ENCODE results near the gene KRT72. TPM values are rescaled to one million over a fixed set of nuclear protein-coding genes. Genes with fewer than 3 reads are reported as not detected.

Gene KRT72
- total RNA-seq: not detected in 2 replicates

DNA sequence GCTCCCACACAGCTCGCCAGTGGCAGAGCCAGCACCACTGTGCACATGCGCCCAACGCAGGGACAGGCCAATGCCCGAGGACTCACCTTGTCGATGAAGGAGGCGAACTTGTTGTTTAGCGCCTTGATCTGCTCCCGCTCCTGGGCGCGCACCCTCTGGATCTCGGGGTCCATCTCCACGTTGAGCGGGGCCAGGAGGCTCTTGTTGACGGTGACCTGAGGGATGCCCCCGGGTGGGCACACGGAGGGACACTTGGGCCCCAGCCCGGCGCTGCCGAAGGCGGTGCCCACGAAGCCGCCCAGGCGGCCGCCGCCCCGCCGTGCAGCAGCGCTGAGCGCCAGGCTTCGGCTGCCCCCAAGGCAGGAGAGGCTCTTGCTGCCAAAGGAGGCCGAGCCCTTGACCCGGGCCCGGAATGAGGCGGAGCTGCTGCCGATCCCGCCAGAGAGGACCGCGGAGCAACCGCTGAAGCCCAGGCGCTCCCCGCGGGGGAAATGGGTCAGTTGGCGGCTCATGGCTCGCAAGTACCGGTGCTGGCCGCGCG lies at the start of gene KRT72:
TSS of gene KRT72 (minus strand) at position 523 of the 541 bp plus-strand sequence. CDS start at position 512, 11 bp downstream.

DNA sequence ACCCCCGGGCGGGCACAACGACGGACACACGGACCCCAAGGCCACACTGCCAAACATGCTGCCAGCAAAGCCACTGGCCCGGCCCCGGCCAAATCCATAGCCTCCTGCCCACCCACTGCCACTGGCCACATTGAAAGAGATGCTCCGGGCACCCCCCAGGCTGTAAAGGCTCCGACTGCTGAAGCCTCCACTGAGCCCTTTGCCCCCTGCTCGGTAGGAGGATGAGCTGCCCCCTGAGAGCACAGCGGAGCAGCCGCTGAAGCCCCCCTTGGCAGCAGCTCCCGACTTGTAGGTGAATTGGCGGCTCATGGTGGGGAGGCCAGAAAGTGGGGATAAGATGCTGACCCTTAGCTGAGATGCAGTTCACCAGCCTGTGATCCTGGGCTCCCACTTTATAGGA lies 17.0 kb upstream of the KRT72 start, which contains the start of gene KRT73:
TSS of gene KRT73 (minus strand) at position 344 of the 400 bp plus-strand sequence. CDS start at position 309, 35 bp downstream.

DNA sequence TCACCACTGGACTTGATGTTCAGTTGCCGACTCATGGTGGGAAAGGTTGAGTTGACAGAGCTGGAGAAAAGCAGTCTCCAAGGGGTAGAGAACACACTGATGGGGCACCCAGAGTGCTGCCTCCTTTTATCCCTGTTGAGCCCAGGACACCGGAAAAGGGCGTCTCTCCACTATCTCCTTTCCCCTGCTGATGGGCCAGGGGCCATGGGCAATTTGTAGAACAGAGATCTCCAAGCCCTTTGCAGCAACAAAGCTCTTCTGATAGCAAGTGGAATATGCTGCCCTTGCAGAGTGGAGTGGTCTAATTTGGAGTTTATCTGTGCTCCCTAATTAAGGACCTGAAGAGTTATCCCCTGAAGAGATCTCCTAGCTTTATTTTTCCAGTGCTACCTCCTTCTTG lies 27.5 kb downstream of the KRT72 start, which contains the start of gene KRT74:
TSS of gene KRT74 (minus strand) at position 101 of the 400 bp plus-strand sequence. CDS start at position 35, 66 bp downstream.

DNA sequence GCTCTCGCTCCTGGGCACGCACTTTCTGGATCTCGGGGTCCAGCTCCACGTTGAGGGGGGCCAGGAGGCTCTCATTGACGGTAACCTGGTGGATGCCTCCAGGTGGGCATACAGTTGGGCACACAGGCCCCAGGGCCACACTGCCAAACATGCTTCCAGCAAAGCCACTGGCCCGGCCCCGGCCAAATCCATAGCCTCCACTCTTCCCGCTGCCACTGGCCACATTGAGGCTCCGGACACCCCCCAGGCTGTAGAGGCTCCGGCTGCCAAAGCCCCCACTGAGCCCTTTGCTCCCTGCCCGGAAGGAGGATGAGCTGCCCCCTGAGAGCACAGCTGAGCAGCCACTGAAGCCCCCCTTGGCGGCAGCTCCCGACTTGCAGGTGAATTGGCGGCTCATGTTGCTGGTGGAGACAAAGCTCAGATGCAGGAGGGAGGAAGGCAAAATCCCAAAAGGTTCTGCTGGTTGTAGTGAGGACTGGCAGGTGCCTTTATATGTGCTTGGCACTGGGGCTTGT lies 48.5 kb downstream of the KRT72 start, which contains the start of gene KRT71:
TSS of gene KRT71 (minus strand) at position 465 of the 515 bp plus-strand sequence. CDS start at position 397, 68 bp downstream.

Other genes starting within 250 kb of the KRT72 start
- not detected in 2 replicates for gene KRT85, start 234.0 kb downstream of the KRT72 start, total RNA-seq
- not detected in 2 replicates for gene KRT84, start 215.8 kb downstream of the KRT72 start, total RNA-seq
- not detected in 2 replicates for gene KRT82, start 195.1 kb downstream of the KRT72 start, total RNA-seq
- not detected in 2 replicates for gene KRT75, start 167.1 kb downstream of the KRT72 start, total RNA-seq
- not detected in 2 replicates for gene KRT6B, start 149.3 kb downstream of the KRT72 start, total RNA-seq
- gene KRT6C, start 127.7 kb downstream of the KRT72 start, total RNA-seq: not detected in 2 replicates
- gene KRT6A, start 108.2 kb downstream of the KRT72 start, total RNA-seq: not detected in 2 replicates
- not detected in 2 replicates for gene KRT5, start 81.1 kb downstream of the KRT72 start, total RNA-seq
- not detected in 2 replicates for gene KRT71, start 48.3 kb downstream of the KRT72 start, total RNA-seq
- gene KRT74, start 27.6 kb downstream of the KRT72 start, total RNA-seq: not detected in 2 replicates
- gene KRT73, start 17.1 kb upstream of the KRT72 start, total RNA-seq: not detected in 2 replicates
- not detected in 2 replicates for gene KRT2, start 50.7 kb upstream of the KRT72 start, total RNA-seq
- gene KRT1, start 78.9 kb upstream of the KRT72 start, total RNA-seq: not detected in 2 replicates
- not detected in 2 replicates for gene KRT77, start 102.1 kb upstream of the KRT72 start, total RNA-seq
- gene KRT76, start 175.9 kb upstream of the KRT72 start, total RNA-seq: not detected in 2 replicates
- not detected in 2 replicates for gene KRT3, start 194.7 kb upstream of the KRT72 start, total RNA-seq
- not detected in 2 replicates for gene KRT4, start 212.7 kb upstream of the KRT72 start, total RNA-seq
- not detected in 2 replicates for gene KRT79, start 232.8 kb upstream of the KRT72 start, total RNA-seq
- gene KRT78, start 247.5 kb upstream of the KRT72 start, total RNA-seq: not detected in 2 replicates

Data from myometrial cell (primary cell).